Activated B cell treated with CpG ODN at 0.5 μM for 24 hours (primary cell): ENCODE results near the gene GABARAP. TPM values are rescaled to one million over a fixed set of nuclear protein-coding genes. Genes with fewer than 3 reads are reported as not detected.

Experiments
- ATAC-seq: fragments of 200-7000 bp; cut with Tn5 transposase; one replicate; pipeline ENCODE4 v1.10.0; 2021; ENCODE audit warnings: low read depth, mild to moderate bottlenecking, moderate library complexity
- CTCF ChIA-PET: fragments of 350-600 bp; sonication (Branson Sonifier 250); formaldehyde crosslinking; loops from one replicate; lab custom pipeline; 2021; ENCODE audit warnings: antibody characterized with exemption; lab: Charles Lee
- POLR2A ChIA-PET: fragments of 350-600 bp; sonication (Branson Sonifier 250); formaldehyde crosslinking; loops from one replicate; lab custom pipeline; 2021; ENCODE audit warnings: antibody characterized with exemption; lab: Charles Lee
- DNase-seq: peaks from one replicate; pipeline ENCODE4 v3.0.0; 2022
- H3K27ac Mint-ChIP-seq: one replicate; pipeline ENCODE4 v1.8.0; 2020; ENCODE audit warnings: mixed read lengths
- H3K27me3 Mint-ChIP-seq: one replicate; pipeline ENCODE4 v1.8.0; 2021; ENCODE audit warnings: mixed read lengths
- H3K36me3 Mint-ChIP-seq: one replicate; pipeline ENCODE4 v1.8.0; 2021; ENCODE audit warnings: low read depth, mixed read lengths
- H3K4me1 Mint-ChIP-seq: one replicate; pipeline ENCODE4 v1.8.0; 2021; ENCODE audit warnings: mixed read lengths
- H3K4me3 Mint-ChIP-seq: one replicate; pipeline ENCODE4 v1.8.0; 2020; ENCODE audit warnings: mild to moderate bottlenecking, mixed read lengths
- H3K9me3 Mint-ChIP-seq: one replicate; pipeline ENCODE4 v1.8.0; 2020; ENCODE audit warnings: mixed read lengths
- intact Hi-C: fragments of 100-400 bp; cut with micrococcal nuclease; formaldehyde crosslinking; loops from one replicate; pipeline ENCODE4 v1.15.1; 2024
- total RNA-seq: library from RNA; stranded (reverse); gene quantifications from 2 replicates; pipeline ENCODE4 v1.2.3, GENCODE V29; 2022
- TF ChIP-seq, protein P1 (sequence below): fragments of 200-600 bp; IDR thresholded peaks from one replicate; pipeline ENCODE4 v1.8.0; 2022; ENCODE audit warnings: antibody characterized with exemption, mild to moderate bottlenecking

The GABARAP gene
- total RNA-seq, 1 donor from 2014 or later = 291 TPM

DNA sequence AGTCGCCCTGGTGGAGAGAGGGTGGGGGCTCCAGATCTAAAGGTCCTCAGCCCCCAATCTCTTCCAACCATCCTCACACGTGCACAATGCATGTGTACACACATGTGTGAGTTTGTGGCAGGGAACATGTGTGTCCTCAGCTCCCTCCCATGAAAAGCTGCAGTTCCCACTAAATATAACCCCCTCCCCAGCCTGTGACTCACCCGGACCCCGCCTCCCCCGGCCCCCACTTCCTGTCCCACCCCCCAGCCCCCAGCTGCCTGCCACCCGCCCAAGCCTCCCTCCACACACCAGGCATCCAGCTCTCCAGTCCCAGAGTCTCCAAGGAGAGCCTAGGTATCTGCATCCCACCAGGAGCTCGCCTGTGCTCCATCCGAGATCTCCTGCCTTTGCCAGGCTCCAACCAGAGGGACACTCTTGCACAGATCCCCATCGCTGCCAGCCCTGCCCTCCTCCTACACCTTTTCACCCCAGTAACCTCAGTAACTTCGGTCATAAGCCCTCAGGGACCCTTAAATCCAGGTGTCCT is 26.5 kb downstream of the GABARAP start:
- ChIA-PET CTCF (no interaction called here), POLR2A (interaction anchor here (0.5 to 2.7 kb wide), 4 partner anchors 23 to 265 kb away, joined by 3 to 21 read pairs (median 7); partner anchors contain the start of genes GABARAP and PHF23)
- H3K27me3 Mint-ChIP-seq = no peaks in the 10 kb centered on the region
- H3K4me3 Mint-ChIP-seq = no peak overlapping the region
- TF ChIP-seq, protein P1, sequence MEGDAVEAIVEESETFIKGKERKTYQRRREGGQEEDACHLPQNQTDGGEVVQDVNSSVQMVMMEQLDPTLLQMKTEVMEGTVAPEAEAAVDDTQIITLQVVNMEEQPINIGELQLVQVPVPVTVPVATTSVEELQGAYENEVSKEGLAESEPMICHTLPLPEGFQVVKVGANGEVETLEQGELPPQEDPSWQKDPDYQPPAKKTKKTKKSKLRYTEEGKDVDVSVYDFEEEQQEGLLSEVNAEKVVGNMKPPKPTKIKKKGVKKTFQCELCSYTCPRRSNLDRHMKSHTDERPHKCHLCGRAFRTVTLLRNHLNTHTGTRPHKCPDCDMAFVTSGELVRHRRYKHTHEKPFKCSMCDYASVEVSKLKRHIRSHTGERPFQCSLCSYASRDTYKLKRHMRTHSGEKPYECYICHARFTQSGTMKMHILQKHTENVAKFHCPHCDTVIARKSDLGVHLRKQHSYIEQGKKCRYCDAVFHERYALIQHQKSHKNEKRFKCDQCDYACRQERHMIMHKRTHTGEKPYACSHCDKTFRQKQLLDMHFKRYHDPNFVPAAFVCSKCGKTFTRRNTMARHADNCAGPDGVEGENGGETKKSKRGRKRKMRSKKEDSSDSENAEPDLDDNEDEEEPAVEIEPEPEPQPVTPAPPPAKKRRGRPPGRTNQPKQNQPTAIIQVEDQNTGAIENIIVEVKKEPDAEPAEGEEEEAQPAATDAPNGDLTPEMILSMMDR = no peak
- H3K4me1 Mint-ChIP-seq = peaks cover 62% of the 10 kb centered on the region
- intact Hi-C loops = loop anchor here (1.0 to 5.0 kb wide), 2 partner anchors 82 to 137 kb away; partner anchors contain the start of gene KCTD11
- H3K36me3 Mint-ChIP-seq = peaks cover 5% of the 10 kb centered on the region
- no peak for DNase-seq
- no peak for ATAC-seq
- H3K27ac Mint-ChIP-seq = peak overlapping the region; percentile 53
- H3K9me3 Mint-ChIP-seq = no peaks in the 10 kb centered on the region

DNA sequence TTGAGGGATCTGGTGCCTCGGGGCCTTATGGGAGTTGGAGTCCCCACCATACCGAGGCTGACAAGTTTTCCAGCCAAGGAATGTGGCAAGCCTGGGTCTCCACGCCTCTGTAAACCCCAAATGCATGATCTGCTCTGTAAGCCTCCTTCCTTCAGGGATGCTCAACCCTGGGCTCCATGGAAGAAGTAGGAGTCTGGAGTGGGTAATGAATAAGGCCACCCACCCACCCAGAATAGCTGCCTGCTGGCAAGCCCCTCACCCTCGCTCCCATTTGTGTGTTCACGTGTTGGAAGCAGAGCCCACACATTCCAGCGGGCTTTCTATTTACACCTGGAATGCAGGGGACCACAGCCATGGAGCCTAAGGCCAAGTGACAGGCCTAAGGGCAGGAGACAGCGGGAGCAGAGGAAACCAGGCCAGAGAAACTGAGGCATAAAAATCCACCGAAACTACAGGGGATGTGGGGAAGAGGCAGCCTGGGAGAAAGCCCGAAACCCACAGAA is 27.1 kb downstream of the GABARAP start:
- Mint-ChIP-seq H3K27me3 (no peaks in the 10 kb centered on the region), H3K27ac (peak overlapping the region; percentile 94), H3K36me3 (peaks cover 2% of the 10 kb centered on the region), H3K9me3 (no peaks in the 10 kb centered on the region), H3K4me1 (peaks cover 56% of the 10 kb centered on the region), H3K4me3 (peak overlapping the region; percentile 88)
- DNase-seq = no peak
- TF ChIP-seq, protein P1 = no peak
- intact Hi-C loops = loop anchor here (1.0 to 5.0 kb wide), 2 partner anchors 82 to 137 kb away; partner anchors contain the start of gene KCTD11
- ChIA-PET CTCF (no interaction called here), POLR2A (interaction anchor here (0.8 to 2.7 kb wide), 8 partner anchors 9 to 189 kb away, joined by 3 to 21 read pairs (median 4); partner anchors contain the start of genes DVL2, GABARAP, PHF23 and TMEM256)
- no peak for ATAC-seq

DNA sequence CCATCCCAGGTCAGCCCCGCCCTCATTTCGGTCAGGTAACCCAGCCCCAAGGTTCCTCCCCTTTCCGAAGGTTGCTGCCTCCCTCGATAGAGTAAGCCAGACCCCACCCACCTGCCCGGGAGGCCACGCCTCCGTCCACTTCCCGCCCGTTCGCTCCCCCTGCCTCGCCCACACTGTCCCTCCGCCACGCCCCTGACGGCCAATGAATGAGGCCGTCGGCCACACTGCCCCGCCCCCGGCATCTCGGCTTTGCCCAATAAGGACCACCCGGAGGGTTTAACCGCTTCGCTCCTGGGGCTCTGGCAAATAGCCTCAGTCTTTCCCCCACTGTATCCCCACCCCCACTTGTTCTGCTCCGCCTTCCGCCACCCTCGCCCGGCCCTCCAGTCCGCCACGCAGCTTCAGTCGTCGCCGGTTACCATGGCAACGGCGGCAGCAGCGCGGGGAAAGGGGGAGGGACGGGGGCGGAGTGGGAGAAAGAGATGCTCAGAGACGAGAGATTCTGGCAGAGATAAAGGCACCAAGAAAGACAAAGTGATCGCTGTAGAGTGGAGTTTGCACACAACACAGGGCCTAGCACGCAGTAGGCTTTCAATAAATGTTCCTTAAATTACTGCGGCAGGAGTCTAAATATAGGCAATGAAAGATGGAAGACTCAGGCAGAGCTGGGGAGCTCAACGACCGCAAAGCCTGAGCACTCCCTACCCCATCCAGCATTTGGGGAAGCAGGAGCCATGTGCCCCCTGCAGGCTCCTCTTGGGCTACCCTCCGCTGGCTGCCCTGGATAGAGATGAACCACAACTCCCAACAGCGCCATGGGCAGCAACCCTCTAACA is 27.7 kb downstream of the GABARAP start:
- no peaks in the 10 kb centered on the region for H3K9me3 Mint-ChIP-seq
- peaks cover 53% of the 10 kb centered on the region for H3K4me1 Mint-ChIP-seq
- no peaks in the 10 kb centered on the region for H3K36me3 Mint-ChIP-seq
- ATAC-seq (peak; percentile 86), DNase-seq (peak; percentile 98)
- ChIA-PET POLR2A (interaction anchor here (0.6 to 2.7 kb wide), 11 partner anchors 9 to 1729 kb away, joined by 3 to 21 read pairs (median 4); partner anchors contain the start of genes DVL2, GABARAP, PHF23 and TMEM256), CTCF (interaction anchor here (0.7 kb wide), 1 partner anchor 45 kb away, joined by 3 read pairs; no protein-coding TSS in a partner anchor)
- intact Hi-C loops = loop anchor here (1.0 to 5.0 kb wide), 8 partner anchors 9 to 223 kb away; partner anchors contain the start of genes DVL2, EIF5A, ELP5 and FGF11
- TF ChIP-seq, protein P1 = no peak
- H3K4me3 Mint-ChIP-seq = peak overlapping the region; percentile 88
- no peaks in the 10 kb centered on the region for H3K27me3 Mint-ChIP-seq
- H3K27ac Mint-ChIP-seq = peak overlapping the region; percentile 94

DNA sequence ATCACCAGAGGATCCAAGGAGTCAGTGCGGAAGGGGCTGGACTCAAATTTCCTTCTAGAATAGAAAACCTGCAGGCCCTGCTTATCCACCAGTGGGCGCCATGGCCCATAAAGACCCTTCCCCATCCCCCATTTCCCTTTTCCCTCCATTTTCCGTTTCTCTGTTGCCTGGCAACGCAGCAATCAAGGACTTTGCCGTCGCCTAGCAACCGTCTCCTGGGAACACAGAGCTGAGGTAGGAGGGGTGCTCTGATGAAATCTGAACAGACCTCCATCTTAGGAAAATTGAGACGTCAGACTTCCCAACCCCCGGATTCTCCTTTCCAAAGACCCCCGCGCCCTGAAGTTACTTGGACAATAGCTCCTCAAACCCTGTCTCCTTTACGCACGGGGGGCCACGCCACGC is 28.4 kb downstream of the GABARAP start:
- no peak for DNase-seq
- H3K4me3 Mint-ChIP-seq = peak overlapping the region; percentile 88
- no peaks in the 10 kb centered on the region for H3K36me3 Mint-ChIP-seq
- H3K27ac Mint-ChIP-seq = peak overlapping the region; percentile 94
- H3K4me1 Mint-ChIP-seq = peaks cover 47% of the 10 kb centered on the region
- intact Hi-C loops = loop anchor here (1.0 to 5.0 kb wide), 7 partner anchors 9 to 223 kb away; partner anchors contain the start of genes DVL2, EIF5A, ELP5 and FGF11
- ChIA-PET POLR2A (interaction anchor here (0.6 to 2.7 kb wide), 9 partner anchors 8 to 1728 kb away, joined by 3 to 21 read pairs (median 4); partner anchors contain the start of genes GABARAP and PHF23), CTCF (interaction anchor here (0.7 kb wide), 1 partner anchor 46 kb away, joined by 3 read pairs; no protein-coding TSS in a partner anchor)
- H3K27me3 Mint-ChIP-seq = no peaks in the 10 kb centered on the region
- TF ChIP-seq, protein P1 = no peak
- no peaks in the 10 kb centered on the region for H3K9me3 Mint-ChIP-seq
- ATAC-seq = no peak
